HG02678 (cell line): Measurements from ENCODE around the gene POM121L2.
"Not testable (repeated sequence)": the region's sequence is repeated elsewhere in the genome, so short reads cannot be mapped to it uniquely, and the experiment has no call there.

ENCODE experiments used
- ATAC-seq: cut with Tn5 transposase; IDR thresholded peaks from one replicate; pipeline ENCODE4 v1.9.1; 2021; ENCODE audit warnings: mild to moderate bottlenecking, moderate library complexity; ENCODE audit not compliant: unreplicated experiment

POM121L2 gene

DNA sequence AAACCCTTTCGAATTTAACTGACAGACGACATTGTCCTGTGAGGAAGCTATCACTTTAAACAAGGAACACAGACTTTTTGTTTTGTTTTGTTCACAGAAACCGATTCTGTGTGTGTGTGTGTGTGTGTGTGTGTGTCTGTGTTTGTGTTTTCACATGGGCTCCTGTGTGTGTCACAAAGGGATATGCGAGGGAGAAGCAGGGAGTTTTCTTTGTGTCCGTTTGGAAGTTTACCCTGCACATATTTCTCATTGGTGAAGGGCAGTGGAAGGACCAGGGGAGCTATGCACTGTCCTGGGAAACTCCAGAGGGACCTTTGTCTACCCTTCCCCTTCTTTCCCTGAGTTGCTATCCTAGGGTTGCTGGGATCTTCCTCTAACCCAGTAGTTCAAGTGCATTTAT lies 17.7 kb downstream of the POM121L2 start:
- no peak for ATAC-seq

DNA sequence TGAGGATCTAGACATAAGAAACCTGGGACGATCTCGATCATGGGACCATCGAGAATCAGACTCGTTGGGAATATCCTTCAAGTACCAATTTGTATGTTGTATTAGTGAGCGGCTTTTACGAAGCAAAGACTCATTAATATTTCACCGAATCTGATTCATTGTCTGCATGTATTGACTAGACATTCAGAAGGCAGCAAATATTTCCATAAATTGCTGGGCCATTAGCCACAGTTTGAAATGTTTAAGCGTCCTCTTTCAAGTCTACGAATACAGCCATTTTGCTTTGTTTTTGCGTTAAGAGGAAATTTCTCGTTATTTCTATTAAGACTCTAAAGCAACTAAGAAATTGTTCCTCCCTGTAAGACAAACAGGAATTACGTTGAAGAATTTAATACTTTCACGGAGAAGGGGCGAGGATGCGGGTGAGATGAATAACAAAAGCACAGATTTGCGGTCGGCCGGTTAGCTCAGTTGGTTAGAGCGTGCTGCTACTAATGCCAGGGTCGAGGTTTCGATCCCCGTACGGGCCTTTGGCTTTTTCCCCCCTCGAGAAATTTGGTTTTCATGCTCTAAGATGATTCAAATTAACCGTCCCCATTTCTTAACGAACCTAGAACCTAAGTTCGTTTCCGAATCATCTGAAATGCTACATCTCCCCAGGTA lies 18.5 kb downstream of the POM121L2 start:
- ATAC-seq = no peak

DNA sequence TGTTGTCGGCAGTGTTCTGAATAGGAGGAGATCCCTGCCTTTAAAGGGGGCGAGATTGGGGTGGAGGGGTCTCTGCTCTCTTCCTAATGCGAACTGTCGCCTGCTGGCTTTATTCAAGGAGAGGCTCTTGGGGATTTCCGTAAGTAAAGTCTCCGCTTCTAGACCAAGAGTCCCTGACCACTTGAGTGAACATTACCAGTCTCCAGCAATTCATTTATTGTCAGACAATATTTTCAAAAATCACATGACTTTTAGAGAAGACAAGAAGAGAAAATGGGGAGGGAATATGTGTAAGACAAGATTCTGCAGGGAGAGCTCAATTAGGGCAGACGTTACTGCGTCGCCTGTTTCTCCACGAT lies 21.2 kb downstream of the POM121L2 start:
- ATAC-seq = no peak

DNA sequence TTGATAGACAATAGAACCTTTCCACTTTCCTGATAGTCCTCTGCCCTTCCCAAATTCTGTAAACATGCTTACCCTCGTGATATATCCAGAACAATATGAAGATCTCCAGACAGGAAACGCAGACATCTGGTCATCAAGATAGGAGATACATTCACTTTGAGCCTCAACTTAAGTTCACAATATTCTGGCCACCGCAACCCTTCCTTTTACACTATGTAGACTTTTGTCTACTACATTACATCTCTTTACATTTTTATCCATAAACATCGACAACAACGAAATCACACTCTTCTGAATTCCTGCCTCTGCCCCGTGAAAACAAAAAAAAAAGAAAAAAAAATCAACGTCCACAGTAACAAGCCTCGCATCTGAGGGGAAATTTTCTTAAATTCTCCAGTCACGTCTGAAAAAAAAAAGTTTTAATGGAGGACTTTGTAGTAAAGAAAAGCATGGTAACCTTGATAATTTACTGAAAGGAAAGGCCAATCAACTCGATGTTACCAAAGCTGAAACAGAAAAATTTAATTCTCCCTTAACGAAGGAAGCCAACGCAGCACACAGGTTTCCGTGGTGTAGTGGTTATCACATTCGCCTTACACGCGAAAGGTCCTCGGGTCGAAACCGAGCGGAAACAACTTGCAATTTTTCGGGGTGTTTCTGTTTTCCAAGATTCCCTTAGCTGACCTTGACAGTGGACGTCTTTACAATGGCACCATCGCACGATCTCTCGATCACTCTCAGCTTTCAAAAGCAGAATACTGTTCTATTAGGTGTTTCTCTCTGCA lies 21.8 kb downstream of the POM121L2 start:
- ATAC-seq = no peak

DNA sequence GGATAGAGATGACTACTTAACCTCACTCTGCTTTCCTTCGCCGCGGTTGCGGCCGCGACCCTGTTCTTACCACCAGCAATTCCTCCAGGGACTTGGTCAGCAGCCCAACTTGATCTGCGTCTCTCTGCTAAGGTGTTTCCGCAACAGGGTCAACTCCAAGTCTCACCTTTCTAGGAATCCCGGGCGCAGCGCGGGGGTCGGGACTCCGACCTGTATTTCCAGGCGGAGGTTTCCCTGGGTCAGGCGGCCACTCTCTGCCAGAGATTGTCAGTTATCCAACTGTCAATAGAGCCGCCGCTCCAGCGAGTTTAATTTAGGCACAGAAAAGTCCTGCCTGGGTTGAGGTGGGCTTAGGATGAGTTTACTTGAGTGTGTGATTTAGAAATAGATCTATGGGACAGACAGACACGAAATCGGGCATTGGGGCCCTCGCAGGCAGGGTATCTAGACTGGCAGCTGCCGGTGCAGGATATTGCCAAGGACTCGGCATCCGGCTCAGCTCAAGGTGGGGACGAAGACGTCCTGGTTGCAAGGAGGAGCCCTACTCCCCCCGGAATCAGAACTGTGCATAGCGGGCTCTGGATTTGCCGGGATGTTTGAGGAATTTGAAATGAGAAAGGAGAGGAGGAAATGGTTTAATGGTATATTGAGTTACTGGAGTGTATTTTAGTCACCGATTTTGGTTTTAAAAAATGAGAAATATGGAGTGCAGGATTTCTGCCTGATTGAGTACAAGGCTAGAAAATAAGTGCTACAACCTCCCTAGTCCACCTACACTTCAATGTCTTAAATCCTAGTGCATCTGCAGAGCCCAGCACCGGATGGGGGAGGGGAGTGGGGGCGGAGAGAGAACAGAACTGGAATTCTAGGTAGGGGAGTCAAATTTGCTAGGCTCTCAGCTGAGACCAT lies 23.7 kb downstream of the POM121L2 start:
- ATAC-seq = no peak

DNA sequence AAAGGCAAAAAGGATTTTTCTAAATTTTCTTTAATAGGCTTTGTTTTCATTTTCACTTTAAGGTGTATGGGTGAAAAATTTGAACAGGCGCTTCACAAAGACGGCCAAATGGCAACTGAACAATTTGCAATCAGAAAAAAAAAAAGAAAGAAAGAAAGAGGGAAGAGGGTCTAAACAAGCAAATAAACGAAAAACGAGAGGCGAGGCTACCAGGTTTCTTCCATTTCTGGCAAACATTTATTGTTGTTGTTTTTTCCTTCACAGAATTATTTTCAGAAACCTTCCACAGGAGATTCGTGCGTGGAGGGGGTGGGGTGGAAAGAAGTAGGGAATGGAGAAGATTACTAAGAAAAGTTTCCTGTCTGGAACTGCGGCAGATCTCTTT lies 24.3 kb downstream of the POM121L2 start:
- no peak for ATAC-seq

DNA sequence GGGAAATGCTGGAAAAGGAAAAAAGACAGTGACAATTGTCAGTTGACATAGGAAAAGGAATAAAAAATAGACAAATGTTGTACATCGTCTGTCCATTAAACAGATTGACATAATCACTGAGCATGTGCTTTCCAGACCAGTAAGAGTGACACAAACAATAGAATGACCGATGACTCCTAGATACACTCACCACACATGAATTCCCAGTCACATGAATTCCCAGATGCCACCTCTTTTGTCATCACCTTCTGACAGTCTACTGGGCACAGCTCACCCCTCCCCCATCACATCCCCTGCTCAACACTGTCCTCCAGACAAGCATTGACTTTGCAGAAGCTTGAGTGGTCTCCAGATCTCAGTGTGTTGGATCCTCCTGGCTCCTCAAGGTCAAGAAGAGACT lies 25.9 kb downstream of the POM121L2 start:
- no peak for ATAC-seq

DNA sequence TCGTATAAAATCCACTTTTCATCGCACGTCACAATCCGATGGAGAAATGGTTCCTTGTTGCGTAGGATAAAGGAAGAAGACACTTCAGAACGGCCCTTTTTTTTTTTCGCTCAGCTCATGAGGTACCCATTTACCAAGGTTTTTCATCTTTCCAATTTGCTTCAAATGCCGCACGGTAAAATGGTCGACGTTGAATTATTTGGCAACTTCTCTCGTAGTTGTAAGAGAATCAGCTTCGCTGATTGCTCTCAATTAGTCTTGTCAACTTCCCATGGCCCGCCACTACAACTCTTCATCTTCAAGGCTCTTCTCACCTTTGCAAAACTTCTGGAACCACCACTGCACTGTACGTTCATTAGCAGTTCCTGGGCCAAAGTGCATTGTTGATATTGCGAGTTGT lies 28.8 kb downstream of the POM121L2 start:
- ATAC-seq = no peak

DNA sequence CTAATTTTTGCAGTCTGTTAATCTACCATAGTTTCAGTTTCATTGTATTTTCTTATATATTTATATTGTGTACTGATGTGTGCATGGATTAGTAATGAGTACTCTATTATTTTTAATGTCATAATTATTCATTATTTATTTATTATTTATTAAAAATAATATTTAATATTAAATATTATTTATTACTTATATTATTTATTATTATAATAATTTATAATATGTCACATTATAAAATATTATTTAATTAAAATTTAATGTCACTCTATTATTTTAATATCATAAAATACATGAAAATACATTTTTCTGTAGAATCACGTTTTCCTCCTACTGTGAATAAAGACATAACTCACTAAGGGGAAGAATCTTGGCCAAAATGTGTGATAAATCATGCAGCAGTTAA lies 30.5 kb downstream of the POM121L2 start:
- ATAC-seq = no peak

DNA sequence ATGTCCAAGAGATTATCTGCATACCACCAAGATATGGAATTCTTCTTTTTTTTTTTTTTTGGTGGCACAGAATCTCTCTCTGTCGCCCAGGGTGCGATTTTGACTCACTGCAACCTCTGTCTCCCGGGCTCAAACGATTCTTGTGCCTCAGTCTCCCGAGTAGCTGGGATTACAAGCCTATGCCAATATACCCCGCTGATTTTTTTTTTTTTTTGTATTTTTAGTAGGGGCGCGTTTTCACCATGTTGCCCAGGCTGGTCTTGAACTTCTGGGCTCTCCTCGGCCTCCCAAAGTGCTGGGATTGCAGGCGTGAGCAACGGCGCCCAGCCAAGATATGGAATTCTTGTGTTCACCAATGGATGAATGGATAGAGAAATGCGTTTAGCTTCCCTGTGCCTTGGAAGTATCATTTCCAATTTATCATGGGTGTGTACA lies 31.0 kb downstream of the POM121L2 start:
- no peak for ATAC-seq

DNA sequence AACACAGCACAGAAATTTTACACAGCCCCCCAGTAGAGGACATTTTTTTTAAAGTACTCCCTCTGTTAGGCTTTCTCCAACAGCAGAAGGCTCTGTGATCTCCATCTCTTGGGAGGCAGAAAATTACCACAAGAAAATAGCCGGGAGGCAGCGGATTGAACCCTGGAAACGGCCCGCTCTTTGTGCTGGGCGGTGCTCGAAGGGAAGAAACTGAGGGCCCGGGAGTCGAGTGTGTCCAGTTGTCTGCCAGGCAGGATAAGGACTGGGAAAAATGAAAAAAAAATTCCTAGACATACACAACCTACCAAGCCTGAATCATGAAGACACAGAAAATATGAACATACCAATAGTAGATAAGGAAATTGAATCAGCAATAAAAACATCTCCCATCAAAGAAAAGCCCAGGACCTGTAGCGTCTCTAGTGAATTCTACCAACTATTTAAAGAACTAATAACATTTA lies 31.5 kb downstream of the POM121L2 start:
- ATAC-seq = no peak

DNA sequence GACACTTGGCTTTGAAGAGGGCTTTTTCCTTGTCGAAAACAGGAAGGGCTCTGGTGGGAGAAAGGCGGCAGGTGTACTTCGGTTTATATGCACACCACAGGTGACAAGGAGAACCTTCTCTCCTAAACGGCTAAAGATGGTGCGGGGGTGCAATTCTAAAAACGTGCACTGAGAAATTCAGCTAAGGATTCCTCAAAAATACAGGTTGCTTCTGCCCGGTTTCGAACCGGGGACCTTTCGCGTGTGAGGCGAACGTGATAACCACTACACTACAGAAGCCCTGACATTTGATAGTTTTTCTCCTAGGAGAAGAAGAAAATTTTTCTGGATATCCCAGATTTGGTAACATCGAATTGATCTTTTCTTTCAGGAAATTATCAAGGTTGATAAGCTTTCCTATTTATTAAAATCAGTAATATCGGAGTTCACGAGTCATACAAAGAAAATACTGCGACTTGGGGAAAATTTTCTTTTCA lies 32.0 kb downstream of the POM121L2 start:
- no peak for ATAC-seq

DNA sequence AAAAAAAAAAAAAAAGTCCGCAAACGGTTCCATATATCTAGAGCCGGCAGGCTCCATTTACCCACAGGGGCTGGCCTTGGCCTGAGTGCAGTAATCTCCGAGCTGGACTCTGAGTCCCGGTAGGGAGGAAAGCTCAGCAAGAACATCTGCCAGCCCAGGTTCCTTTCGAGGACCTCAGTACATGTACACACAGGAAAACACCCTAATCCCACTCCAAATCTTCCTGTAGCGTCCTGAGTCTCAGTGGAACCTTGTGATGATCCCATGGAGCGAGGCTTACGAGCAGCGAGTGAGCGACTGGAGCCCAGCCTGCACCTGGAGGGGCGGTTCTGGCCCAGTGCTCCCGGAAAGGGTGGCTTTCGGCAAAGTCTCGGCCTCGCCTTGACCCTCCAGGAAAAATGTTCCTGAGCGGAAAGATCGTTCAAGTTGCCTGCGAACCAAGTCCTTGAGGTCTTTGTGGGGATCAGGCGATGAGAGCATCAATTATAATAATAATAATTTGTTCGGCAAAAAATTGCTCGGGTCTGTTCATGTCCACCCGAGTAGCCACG lies 32.5 kb downstream of the POM121L2 start:
- no peak for ATAC-seq

DNA sequence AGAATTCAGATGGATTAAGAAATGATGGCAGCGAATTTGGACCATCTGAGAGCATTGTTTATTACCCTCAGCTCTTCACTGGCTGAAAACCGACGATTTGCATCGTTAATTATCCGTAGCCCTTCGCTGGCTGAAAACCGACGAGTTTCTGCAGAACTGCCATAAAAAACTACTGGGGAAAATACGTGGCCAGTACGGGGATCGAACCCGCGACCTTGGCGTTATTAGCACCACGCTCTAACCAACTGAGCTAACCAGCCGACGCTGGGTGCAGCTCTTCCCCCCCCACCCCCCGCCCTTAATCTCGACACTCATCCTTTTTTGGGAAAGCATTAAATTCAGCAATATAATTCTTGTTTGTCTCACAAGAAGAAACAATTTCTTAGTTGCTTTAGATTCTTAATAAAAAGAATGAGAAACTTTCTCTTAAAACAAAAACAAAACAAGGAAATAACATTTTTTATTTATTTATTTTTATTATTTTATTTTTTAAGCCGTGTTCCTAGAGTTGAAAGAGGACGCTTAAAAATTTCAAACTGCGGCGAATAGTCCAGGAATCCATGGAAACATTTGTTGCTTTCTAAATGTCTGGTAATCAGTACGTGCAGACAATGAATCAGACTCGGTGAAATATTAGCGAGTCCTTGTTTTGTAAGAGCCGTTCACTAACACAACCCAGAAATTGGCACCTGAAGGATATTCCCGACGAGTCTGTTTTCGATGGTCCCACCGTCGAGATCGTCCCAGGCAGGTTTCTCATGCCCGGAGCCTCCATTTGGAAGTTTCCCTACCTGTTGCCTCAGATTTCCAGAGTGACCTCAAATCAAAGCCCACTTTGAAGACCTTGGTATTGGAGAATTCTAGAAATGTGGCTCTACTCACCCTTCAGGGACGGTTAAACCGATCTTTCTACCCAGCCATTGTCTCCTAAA lies 36.8 kb downstream of the POM121L2 start:
- ATAC-seq = no peak

DNA sequence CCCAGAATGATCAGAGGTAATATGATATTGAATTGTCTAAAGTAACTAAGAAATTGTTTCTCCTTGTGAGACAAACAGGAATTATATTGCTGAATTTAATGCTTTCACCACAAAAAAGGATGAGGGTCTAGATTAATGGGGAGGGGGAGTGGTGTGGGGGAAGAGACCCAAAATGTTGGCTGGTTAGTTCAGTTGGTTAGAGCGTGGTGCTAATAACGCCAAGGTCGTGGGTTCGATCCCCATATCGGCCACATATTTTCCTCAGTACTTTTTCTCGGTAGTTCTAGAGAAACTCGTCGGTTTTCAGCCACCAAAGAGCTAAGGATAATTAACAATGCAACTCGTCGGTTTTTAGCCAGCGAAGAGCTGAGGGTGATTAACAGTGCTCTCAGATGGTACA lies 38.3 kb downstream of the POM121L2 start:
- no peak for ATAC-seq

DNA sequence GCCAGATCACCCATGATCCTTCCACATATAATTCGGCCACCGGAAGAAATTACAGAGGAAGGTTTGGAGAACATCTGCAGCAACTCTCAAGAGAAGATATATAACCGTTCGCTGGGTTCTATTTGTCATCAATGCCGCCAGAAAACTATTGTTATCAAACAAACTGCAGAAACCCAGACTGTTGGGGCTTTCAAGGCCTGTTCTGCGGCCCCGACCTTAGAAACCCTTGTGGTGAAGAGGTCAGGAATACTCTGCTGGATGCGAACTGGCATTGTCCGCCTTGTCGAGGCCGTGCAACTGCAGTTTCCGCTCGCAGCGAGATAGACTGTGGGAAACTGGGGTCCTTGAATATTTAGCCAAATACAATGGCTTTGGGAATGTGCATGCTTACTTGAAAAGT lies 43.3 kb downstream of the POM121L2 start:
- no peak for ATAC-seq

DNA sequence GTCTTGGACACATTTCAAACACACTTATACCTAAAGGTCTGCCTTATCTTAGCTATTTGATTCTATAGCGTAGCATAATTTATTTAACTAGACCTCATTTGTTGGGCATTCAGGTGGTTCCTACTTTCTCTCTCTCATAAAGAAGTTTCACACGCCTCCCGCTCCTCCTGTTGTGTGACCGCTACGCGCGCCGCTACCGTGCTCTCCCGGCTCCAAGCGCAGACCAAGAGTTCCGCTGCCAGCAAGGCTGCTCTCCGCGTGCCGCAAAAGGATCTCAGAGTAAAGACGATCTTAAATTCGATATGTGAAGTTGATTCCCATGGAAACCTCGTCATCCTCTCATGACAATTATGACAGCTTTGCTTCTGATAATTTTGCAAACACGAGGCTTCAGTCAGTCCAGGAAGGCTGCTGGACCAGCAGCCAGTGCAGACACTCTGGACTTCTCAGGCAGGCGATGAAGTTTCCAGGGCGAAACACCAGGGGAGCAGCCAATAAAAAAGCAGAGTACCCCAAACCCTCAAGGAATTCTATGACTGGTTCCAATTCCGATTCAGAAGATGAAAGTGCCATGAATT lies 44.1 kb downstream of the POM121L2 start:
- no peak for ATAC-seq

DNA sequence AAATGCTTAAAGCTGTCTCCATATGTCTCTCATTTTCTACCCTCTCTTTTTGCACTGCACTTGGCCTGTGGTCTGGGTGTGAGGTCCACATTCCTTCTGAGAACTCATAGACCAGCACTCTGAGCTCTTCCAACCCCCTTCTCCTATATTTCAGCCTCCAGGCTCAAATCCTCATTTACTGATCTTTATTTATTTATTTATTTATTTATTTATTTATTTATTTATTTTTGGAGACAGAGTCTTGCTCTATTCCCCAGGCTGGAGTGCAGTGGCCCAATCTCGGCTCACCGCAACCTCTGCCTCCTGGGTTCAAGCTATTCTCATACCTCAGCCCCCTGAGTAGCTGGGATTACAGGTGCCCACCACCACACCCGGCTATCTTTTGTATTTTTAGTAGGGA lies 45.1 kb downstream of the POM121L2 start:
- ATAC-seq = not testable (repeated sequence)

DNA sequence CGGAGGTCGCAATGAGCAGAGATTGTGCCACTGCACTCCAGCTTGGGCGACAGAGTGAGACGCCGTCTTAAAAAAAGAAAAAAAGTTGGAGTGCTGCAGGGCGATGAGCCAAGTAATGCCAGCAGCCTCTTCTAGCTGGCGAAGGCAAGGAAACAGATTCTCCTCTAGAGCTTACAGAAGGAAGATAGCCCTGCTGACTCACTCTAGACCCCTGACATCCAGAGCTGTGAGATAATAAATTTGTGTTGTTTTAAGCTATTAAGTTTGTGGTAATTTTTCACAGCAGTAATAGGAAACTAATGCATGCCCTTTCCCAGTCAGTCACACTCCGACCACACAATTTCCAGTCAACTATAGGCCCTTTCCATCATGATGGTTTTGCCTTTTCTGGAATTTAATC lies 48.2 kb downstream of the POM121L2 start:
- no peak for ATAC-seq
